Right hindlimb (tissue), 1 donor: ENCODE data around the gene PCDHB9.
"Not testable (repeated sequence)": the region's sequence is repeated elsewhere in the genome, so short reads cannot be mapped to it uniquely, and the experiment has no call there.

Source experiments
- DNase-seq: peaks from one replicate; pipeline ENCODE4 v3.0.0-alpha.2; 2018

PCDHB9 gene

GRCh38 chr5:141186897-141187512, at the start of gene PCDHB9:
TSS of gene PCDHB9 (plus strand) at chr5:141187161. CDS start at chr5:141187319, 158 bp downstream.
- DNase-seq = no peak

GRCh38 chr5:141137346-141137745, 49.6 kb upstream of the PCDHB9 start:
- DNase-seq = not testable (repeated sequence)

- DNase-seq = no peak
These were observed 37.1 kb upstream of the PCDHB9 start, which contains the start of gene PCDHB6 for GRCh38 chr5:141149812-141150211. TSS of gene PCDHB6 (plus strand) at chr5:141150057. CDS start at chr5:141150258, 201 bp downstream.

GRCh38 chr5:141150224-141150992, 36.6 kb upstream of the PCDHB9 start:
- DNase-seq = no peak

GRCh38 chr5:141150993-141151325, 36.0 kb upstream of the PCDHB9 start:
- DNase-seq = no peak

- not testable (repeated sequence) for DNase-seq
These were observed 35.3 kb upstream of the PCDHB9 start for GRCh38 chr5:141151632-141152031.

- DNase-seq = not testable (repeated sequence)
These were observed 34.9 kb upstream of the PCDHB9 start for GRCh38 chr5:141152096-141152495.

- no peak for DNase-seq
These were observed 31.2 kb upstream of the PCDHB9 start for GRCh38 chr5:141155540-141156374.

- not testable (repeated sequence) for DNase-seq
These were observed 29.6 kb upstream of the PCDHB9 start for GRCh38 chr5:141157356-141157755.

GRCh38 chr5:141157901-141158300, 29.1 kb upstream of the PCDHB9 start:
- DNase-seq = not testable (repeated sequence)

GRCh38 chr5:141172381-141173204, 14.4 kb upstream of the PCDHB9 start, which contains the start of gene PCDHB7:
TSS of gene PCDHB7 (plus strand) at chr5:141172644. CDS start at chr5:141172836, 192 bp downstream.
- DNase-seq = no peak

- DNase-seq = not testable (repeated sequence)
These were observed 12.5 kb upstream of the PCDHB9 start for GRCh38 chr5:141174291-141175104.

- DNase-seq = no peak
These were observed 11.0 kb upstream of the PCDHB9 start for GRCh38 chr5:141175933-141176332.

- not testable (repeated sequence) for DNase-seq
These were observed 9.3 kb upstream of the PCDHB9 start, which contains the start of gene PCDHB8 for GRCh38 chr5:141177577-141178191. TSS of gene PCDHB8 (plus strand) at chr5:141177790. CDS start at chr5:141178035, 245 bp downstream.

GRCh38 chr5:141179371-141179770, 7.6 kb upstream of the PCDHB9 start:
- not testable (repeated sequence) for DNase-seq

- not testable (repeated sequence) for DNase-seq
These were observed 7.1 kb upstream of the PCDHB9 start for GRCh38 chr5:141179876-141180275.

- DNase-seq = no peak
These were observed 6.6 kb upstream of the PCDHB9 start for GRCh38 chr5:141180313-141180712.

GRCh38 chr5:141182248-141182647, 4.7 kb upstream of the PCDHB9 start, which contains the start of gene PCDHB16:
TSS of gene PCDHB16 (plus strand) at chr5:141182387. CDS start at chr5:141182560, 173 bp downstream.
- peak; percentile 30 for DNase-seq

- not testable (repeated sequence) for DNase-seq
These were observed 2.7 kb upstream of the PCDHB9 start for GRCh38 chr5:141184117-141184855.

GRCh38 chr5:141188682-141189081, 1.7 kb downstream of the PCDHB9 start:
- not testable (repeated sequence) for DNase-seq
